DND-41 (cell line): ENCODE data around the gene GPC6.

Experiments used
- CTCF ChIP-seq: IDR thresholded peaks from 2 replicates; pipeline ENCODE4 v1.5.1; 2012; ENCODE audit warnings: borderline replicate concordance, low read length, moderate library complexity, mild to moderate bottlenecking; ENCODE audit not compliant: poor library complexity, severe bottlenecking; ENCODE audit errors: extremely low read depth
- EZH2 ChIP-seq: IDR thresholded peaks from 3 replicates; pipeline ENCODE4 v1.6.1; 2012; ENCODE audit warnings: borderline replicate concordance, low read depth, mild to moderate bottlenecking, moderate library complexity, low read length, inconsistent platforms; ENCODE audit not compliant: severe bottlenecking

GRCh38 chr13:94414708-94415107 lies 1188.1 kb downstream of the GPC6 start:
- no peak for TF ChIP-seq EZH2
- TF ChIP-seq CTCF = no peak
